ENCODE data around the gene OR10A7. TPM values are rescaled to one million over a fixed set of nuclear protein-coding genes. Genes with fewer than 3 reads are reported as not detected.

Gene OR10A7
- total RNA-seq, result not detected

GRCh38 chr12:55220725-55221124, at the start of gene OR10A7:
OR10A7 (plus strand) TSS chr12:55221025; CDS start chr12:55221025, 0 bp downstream.

DNA sequence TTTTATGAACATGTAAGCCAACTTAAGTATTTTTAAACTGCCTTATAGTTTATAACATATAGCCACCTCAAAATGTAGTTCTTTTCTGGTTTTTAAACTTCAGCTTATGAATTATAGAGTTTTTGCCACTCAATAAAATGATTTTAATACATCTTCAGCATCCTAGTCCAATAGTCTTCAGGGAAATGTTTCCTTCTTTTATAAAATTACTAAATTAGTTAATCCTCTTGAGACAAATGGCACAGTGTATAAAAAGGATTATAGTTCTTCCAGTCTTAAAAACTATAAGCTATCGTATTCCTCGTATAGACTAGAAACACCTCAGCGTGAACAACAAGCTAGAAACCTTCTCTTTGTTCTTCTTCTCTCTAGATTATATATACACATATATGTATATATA, 23.5 kb downstream of the OR10A7 start, which contains the start of gene OR6C74:
TSS of gene OR6C74 (plus strand) at position 301 of the 400 bp plus-strand sequence. CDS start 2,679 bp downstream, outside the sequence.

Other genes with a start within 250 kb of the OR10A7 start
- 0.64 TPM for gene TESPA1, start 236.3 kb upstream of the OR10A7 start, total RNA-seq
- not detected for gene NEUROD4, start 201.1 kb upstream of the OR10A7 start, total RNA-seq
- gene OR9K2, start 94.6 kb upstream of the OR10A7 start, total RNA-seq, result not detected
- gene OR6C74, start 23.6 kb downstream of the OR10A7 start, total RNA-seq, result not detected
- not detected for gene OR6C6, start 75.5 kb downstream of the OR10A7 start, total RNA-seq
- not detected for gene OR6C1, start 93.3 kb downstream of the OR10A7 start, total RNA-seq
- gene OR6C3, start 109.7 kb downstream of the OR10A7 start, total RNA-seq, result not detected
- gene OR6C75, start 141.9 kb downstream of the OR10A7 start, total RNA-seq, result not detected
- gene OR6C65, start 179.5 kb downstream of the OR10A7 start, total RNA-seq, result not detected
- not detected for gene OR6C76, start 205.2 kb downstream of the OR10A7 start, total RNA-seq
- not detected for gene OR6C2, start 223.1 kb downstream of the OR10A7 start, total RNA-seq
- gene OR6C70, start 249.1 kb downstream of the OR10A7 start, total RNA-seq, result not detected

Measured in metanephros (tissue), 1 donor.